OCI-LY3 (cell line): Measurements from ENCODE around the gene STH.

Source experiments
- CTCF ChIP-seq: fragments of 200-600, 300-600 bp; sonication (generic); IDR thresholded peaks from 2 replicates; pipeline ENCODE4 v1.5.1; 2014; ENCODE audit warnings: antibody characterized with exemption, low read length, low read depth
- EZH2phosphoT487 ChIP-seq: fragments of 200-600 bp; shearing (Covaris generic); IDR thresholded peaks from 2 replicates; pipeline ENCODE4 v1.6.1; 2018; ENCODE audit warnings: antibody characterized with exemption, mixed run types, low read depth

GRCh38 chr17:45976391-45976754 lies 22.7 kb upstream of the STH start:
- no peak for TF ChIP-seq CTCF
- no peak for TF ChIP-seq EZH2phosphoT487
